Gastrocnemius medialis (tissue), 4 donors: ENCODE results near the gene ACOT11. TPM values are rescaled to one million over a fixed set of nuclear protein-coding genes. Genes with fewer than 3 reads are reported as not detected.
"Not testable (repeated sequence)": the region's sequence is repeated elsewhere in the genome, so short reads cannot be mapped to it uniquely, and the experiment has no call there.

Experiments used
- ATAC-seq, 2 donors: fragments of 150-250 bp; one replicate each; pipeline ENCODE4 v1.9.1; 2016
- DNase-seq, 2 donors: peaks; one replicate each; pipeline ENCODE4 v3.0.0-alpha.2; 2019
- H3K27ac ChIP-seq, 4 donors: fragments of 200-600 bp; sonication (generic); 1 replicate in 1 of 4; 2 replicates in 3 of 4; pipeline ENCODE4 v1.5.1; 2016 to 2018; ENCODE audit warnings: mild to moderate bottlenecking in 2 of 4, moderate library complexity in 1 of 4
- H3K27me3 ChIP-seq, 3 donors: fragments of 200-600 bp; sonication (generic) in 2 of 3; 1 replicate in 1 of 3; 2 replicates in 2 of 3; pipeline versions ENCODE4 v1.5.1 to v1.6.0; 2016 to 2019; ENCODE audit warnings: mild to moderate bottlenecking in 1 of 3, moderate library complexity in 1 of 3
- H3K36me3 ChIP-seq, 2 donors: fragments of 200-600 bp; sonication (generic) in 1 of 2; one replicate each; pipeline ENCODE4 v1.5.1; 2017 to 2018
- H3K4me1 ChIP-seq, 2 donors: fragments of 200-600 bp; sonication (generic) in 1 of 2; one replicate each; pipeline ENCODE4 v1.5.1; 2016 to 2017; ENCODE audit warnings: mild to moderate bottlenecking in 2 of 2
- H3K4me3 ChIP-seq, 4 donors: fragments of 200-600 bp; sonication (generic) in 3 of 4; 1 replicate in 1 of 4; 2 replicates in 3 of 4; pipeline ENCODE4 v1.5.1; 2016 to 2019; ENCODE audit warnings: mild to moderate bottlenecking in 2 of 4
- H3K9me3 ChIP-seq, 3 donors: fragments of 200-600 bp; sonication (generic) in 2 of 3; 1 replicate in 1 of 3; 2 replicates in 2 of 3; pipeline ENCODE4 v1.5.1; 2016 to 2019
- CTCF ChIP-seq, 5 experiments: fragments of 450-650 bp in 3 of 5; fragments of 200-600 bp in 2 of 5; sonication (generic) in 2 of 5; IDR thresholded peaks in 4 of 5; conservative IDR thresholded peaks in 1 of 5; 1 replicate in 4 of 5; 2 replicates in 1 of 5; pipeline ENCODE4 v1.5.1; 2016 to 2019; ENCODE audit warnings: antibody characterized with exemption in 5 of 5, mild to moderate bottlenecking in 3 of 5, moderate library complexity in 3 of 5
- POLR2A ChIP-seq, 2 donors: fragments of 450-650 bp; IDR thresholded peaks; one replicate each; pipeline ENCODE4 v1.6.1; 2017; ENCODE audit warnings: antibody characterized with exemption in 2 of 2, mild to moderate bottlenecking in 2 of 2, moderate library complexity in 2 of 2
- in situ Hi-C, 4 donors: fragments of 200-750 bp; cut with MboI; loops; one replicate each; pipeline versions ENCODE4 v1.15.0 to v1.8.0; 2017; ENCODE audit warnings: low sequenced_read_pairs in 4 of 4
- intact Hi-C: fragments of 100-400 bp; cut with DNase I; formaldehyde crosslinking; loops from one replicate; pipeline ENCODE4 v1.15.1; 2023; ENCODE audit warnings: low total_unique reads
- total RNA-seq, 4 donors: library from RNA; depleted of rRNA; stranded (reverse); fragments of >200 nt; gene quantifications; one replicate each; pipeline versions ENCODE4 v1.1.0 to v1.2.3, GENCODE V29; 2016

The ACOT11 gene
- total RNA-seq, 4 donors from 2014 or later = 0.90 to 3.2 (median 1.2) TPM

DNA sequence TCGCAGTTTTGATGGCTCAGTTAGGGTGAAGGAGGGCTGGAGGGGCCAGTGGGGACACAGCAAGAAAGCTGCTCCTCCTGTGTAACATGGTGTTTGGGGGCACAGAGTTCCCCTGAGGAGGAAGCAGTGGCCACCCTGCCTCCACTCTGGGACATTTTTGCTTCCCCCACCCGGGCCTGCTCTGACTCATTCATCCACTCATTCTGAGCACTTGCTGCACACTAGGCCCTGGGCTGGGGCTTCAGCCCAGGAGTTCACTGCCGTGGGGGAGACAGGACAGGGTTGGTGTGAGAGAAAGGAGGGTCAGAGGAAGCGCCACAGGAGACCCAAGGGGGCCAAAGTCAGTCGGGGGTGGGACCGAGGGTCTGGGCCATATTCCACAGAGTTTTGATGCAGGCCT lies 41.4 kb upstream of the ACOT11 start:
- H3K36me3 ChIP-seq = no peaks in the 10 kb centered on the region

DNA sequence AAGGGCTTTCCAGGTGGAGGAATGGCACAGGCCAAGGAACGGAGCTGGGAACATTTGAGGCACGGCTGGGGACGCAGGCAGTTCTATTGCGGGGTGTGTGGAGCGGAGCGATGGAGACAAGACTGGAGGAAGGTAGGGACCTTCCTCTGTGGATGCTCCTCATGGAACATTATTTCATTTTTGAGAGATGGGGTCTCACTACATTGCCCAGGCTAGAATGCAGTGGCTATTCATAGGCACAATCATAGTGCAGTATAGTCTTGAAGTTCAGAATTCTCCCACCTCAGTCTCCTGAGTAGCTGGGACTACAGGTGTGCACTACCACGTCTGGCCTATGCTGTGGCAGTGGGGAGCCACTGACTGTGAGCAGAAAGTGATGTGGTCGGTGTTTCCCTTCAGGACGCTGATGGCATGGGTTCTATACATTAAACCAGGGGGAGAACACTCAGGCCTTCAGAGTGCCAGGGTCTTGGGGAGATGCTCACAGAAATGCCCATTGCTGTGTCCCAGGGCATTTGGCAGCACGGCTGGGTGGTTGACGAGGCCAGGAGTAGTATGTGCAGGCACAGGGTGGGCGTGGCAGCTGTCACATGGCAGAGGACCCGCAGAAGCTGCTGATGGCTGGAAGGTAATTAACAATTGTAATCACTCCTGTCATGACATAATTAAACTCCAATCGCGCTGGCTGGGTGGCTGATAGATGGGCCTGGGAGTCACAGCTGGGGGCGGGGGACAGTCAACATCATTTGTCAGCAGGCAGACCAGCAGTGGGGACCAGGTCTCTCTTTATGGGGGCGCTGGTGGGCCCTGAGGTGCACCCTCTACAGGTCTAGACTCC lies 40.8 kb upstream of the ACOT11 start:
- intact Hi-C loops (no loop called here), in situ Hi-C loops (no loop called here)
- DNase-seq = no peak
- H3K27me3 ChIP-seq = no peaks in the 10 kb centered on the region
- no peak overlapping the region for H3K27ac ChIP-seq
- ATAC-seq = no peak
- H3K4me3 ChIP-seq = no peak overlapping the region
- no peaks in the 10 kb centered on the region for H3K4me1 ChIP-seq
- H3K9me3 ChIP-seq = no peaks in the 10 kb centered on the region
- no peak for TF ChIP-seq POLR2A (IDR thresholded peaks at IDR 0.05)
- no peak for TF ChIP-seq CTCF (IDR thresholded peaks at IDR 0.05 in 4 of 5, conservative IDR thresholded peaks at IDR 0.05 in 1 of 5)
- H3K36me3 ChIP-seq = no peaks in the 10 kb centered on the region

More for the DNA sequence above, 41.4 kb upstream of the ACOT11 start:
- Histone ChIP-seq H3K4me1 (no peaks in the 10 kb centered on the region), H3K27me3 (no peaks in the 10 kb centered on the region), H3K27ac (no peak overlapping the region), H3K4me3 (no peak overlapping the region), H3K9me3 (no peaks in the 10 kb centered on the region)
- no peak for TF ChIP-seq CTCF (IDR thresholded peaks at IDR 0.05 in 4 of 5, conservative IDR thresholded peaks at IDR 0.05 in 1 of 5)
- TF ChIP-seq POLR2A (IDR thresholded peaks at IDR 0.05) = no peak
- ATAC-seq (no peak), DNase-seq (no peak)
- in situ Hi-C loops = no loop called here
- intact Hi-C loops = no loop called here

GRCh38 chr1:54510715-54511270 lies 37.2 kb upstream of the ACOT11 start:
- Histone ChIP-seq H3K4me3 (no peak overlapping the region), H3K27me3 (no peaks in the 10 kb centered on the region), H3K4me1 (no peaks in the 10 kb centered on the region), H3K27ac (no peak overlapping the region), H3K36me3 (no peaks in the 10 kb centered on the region), H3K9me3 (no peaks in the 10 kb centered on the region)
- TF ChIP-seq CTCF (IDR thresholded peaks at IDR 0.05 in 4 of 5, conservative IDR thresholded peaks at IDR 0.05 in 1 of 5) = no peak
- TF ChIP-seq POLR2A (IDR thresholded peaks at IDR 0.05) = no peak
- in situ Hi-C loops (no loop called here), intact Hi-C loops (no loop called here)
- ATAC-seq = no peak
- no peak for DNase-seq

- DNase-seq, ATAC-seq, in situ Hi-C loops: not testable (repeated sequence)
Observed at GRCh38 chr1:54513921-54514580, 34.0 kb upstream of the ACOT11 start.

GRCh38 chr1:54516249-54516920 lies 31.6 kb upstream of the ACOT11 start:
- Histone ChIP-seq H3K4me3 (no peak overlapping the region), H3K36me3 (no peaks in the 10 kb centered on the region), H3K4me1 (no peaks in the 10 kb centered on the region), H3K9me3 (no peaks in the 10 kb centered on the region), H3K27me3 (no peaks in the 10 kb centered on the region), H3K27ac (no peak overlapping the region)
- ATAC-seq (no peak), DNase-seq (no peak)
- intact Hi-C loops = no loop called here
- TF ChIP-seq CTCF (IDR thresholded peaks at IDR 0.05 in 4 of 5, conservative IDR thresholded peaks at IDR 0.05 in 1 of 5) (no peak), POLR2A (IDR thresholded peaks at IDR 0.05) (no peak)
- in situ Hi-C loops = no loop called here

More at GRCh38 chr1:54513921-54514580, 34.0 kb upstream of the ACOT11 start:
- H3K27me3 ChIP-seq, H3K36me3 ChIP-seq, H3K27ac ChIP-seq, H3K4me1 ChIP-seq, H3K9me3 ChIP-seq, H3K4me3 ChIP-seq, intact Hi-C loops: not testable (repeated sequence)
